ENCODE results near the gene NRCAM.

GRCh38 chr7:108224387-108224786 is 231.8 kb downstream of the NRCAM start:
- TF ChIP-seq CTCF (IDR thresholded peaks at IDR 0.05): no peak
- no peak for TF ChIP-seq POLR2A (IDR thresholded peaks at IDR 0.05)

Measured in vagina (tissue), 2 donors.